CD14-positive monocyte (primary cell): Measurements from ENCODE around the gene POMC. TPM values are rescaled to one million over a fixed set of nuclear protein-coding genes. Genes with fewer than 3 reads are reported as not detected.

Experiments used
- DNase-seq, 3 donors: peaks; one replicate each; pipeline ENCODE4 v3.0.0-alpha.2; 2011 to 2022
- H2AFZ ChIP-seq: 2 replicates; pipeline ENCODE4 v1.6.0; 2012; ENCODE audit warnings: mild to moderate bottlenecking, low read depth, low read length, inconsistent platforms; ENCODE audit not compliant: insufficient read depth, poor library complexity, severe bottlenecking
- H3K27ac ChIP-seq, 2 donors: 1 replicate in 1 of 2; 2 replicates in 1 of 2; pipeline ENCODE4 v1.5.1; 2012 to 2013; ENCODE audit warnings: low read length in 2 of 2, control low read depth in 1 of 2, inconsistent platforms in 1 of 2, low read depth in 1 of 2, mild to moderate bottlenecking in 1 of 2
- H3K27me3 ChIP-seq, 2 donors: one replicate each; pipeline versions ENCODE4 v1.6.0 to v1.6.1; 2011 to 2013; ENCODE audit warnings: low read length in 2 of 2; ENCODE audit not compliant: control insufficient read depth in 2 of 2, insufficient read depth in 2 of 2
- H3K36me3 ChIP-seq, 2 donors: replicated peaks in 1 of 2; 1 replicate in 1 of 2; 2 replicates in 1 of 2; pipeline versions ENCODE4 v1.5.1 to v1.6.1; 2012 to 2013; ENCODE audit warnings: low read length in 2 of 2, control low read depth in 1 of 2, inconsistent platforms in 1 of 2, mild to moderate bottlenecking in 1 of 2; ENCODE audit not compliant: insufficient read depth in 2 of 2, control insufficient read depth in 1 of 2
- H3K4me1 ChIP-seq, 2 donors: 1 replicate in 1 of 2; 2 replicates in 1 of 2; pipeline versions ENCODE4 v1.5.1 to v1.6.1; 2012 to 2013; ENCODE audit warnings: low read length in 2 of 2, control low read depth in 1 of 2, inconsistent platforms in 1 of 2, mild to moderate bottlenecking in 1 of 2, moderate library complexity in 1 of 2; ENCODE audit not compliant: insufficient read depth in 2 of 2, control insufficient read depth in 1 of 2
- H3K4me2 ChIP-seq: replicated peaks from 2 replicates; pipeline ENCODE3; 2012; ENCODE audit warnings: low read length, moderate library complexity, mild to moderate bottlenecking; ENCODE audit not compliant: poor library complexity, severe bottlenecking; ENCODE audit errors: extremely low read depth
- H3K4me3 ChIP-seq, 3 experiments: fragments of 200-600 bp in 1 of 3; sonication (generic) in 1 of 3; replicated peaks in 1 of 3; 1 replicate in 2 of 3; 2 replicates in 1 of 3; pipeline ENCODE4 v1.5.1; 2011 to 2013; ENCODE audit warnings: low read length in 3 of 3, mild to moderate bottlenecking in 3 of 3, control low read depth in 2 of 3, low read depth in 2 of 3, inconsistent platforms in 1 of 3, moderate library complexity in 1 of 3
- H3K79me2 ChIP-seq: 2 replicates; pipeline ENCODE4 v1.6.0; 2012; ENCODE audit warnings: mild to moderate bottlenecking, control low read depth, inconsistent platforms, low read length, moderate library complexity; ENCODE audit not compliant: insufficient read depth
- H3K9ac ChIP-seq: 2 replicates; pipeline ENCODE4 v1.6.0; 2017; ENCODE audit warnings: low read length, mild to moderate bottlenecking; ENCODE audit not compliant: insufficient read depth, poor library complexity, severe bottlenecking
- H3K9me3 ChIP-seq, 2 donors: replicated peaks in 1 of 2; 1 replicate in 1 of 2; 2 replicates in 1 of 2; pipeline versions ENCODE4 v1.5.1 to v1.6.1; 2012 to 2013; ENCODE audit warnings: low read length in 2 of 2, control low read depth in 1 of 2; ENCODE audit not compliant: control insufficient read depth in 1 of 2, insufficient read depth in 1 of 2
- H4K20me1 ChIP-seq: 2 replicates; pipeline ENCODE4 v1.6.0; 2012; ENCODE audit warnings: mild to moderate bottlenecking, low read length, control low read depth, moderate library complexity; ENCODE audit not compliant: insufficient read depth
- H3K27ac Mint-ChIP-seq, 7 donors: one replicate each; pipeline ENCODE4 v1.8.0; 2020; ENCODE audit warnings: mild to moderate bottlenecking in 7 of 7, mixed read lengths in 7 of 7, moderate library complexity in 6 of 7, inconsistent platforms in 2 of 7
- H3K27me3 Mint-ChIP-seq, 3 donors: one replicate each; pipeline ENCODE4 v1.8.0; 2021 to 2022; ENCODE audit warnings: low read depth in 3 of 3, mild to moderate bottlenecking in 3 of 3, mixed read lengths in 3 of 3, moderate library complexity in 3 of 3, inconsistent platforms in 1 of 3
- H3K36me3 Mint-ChIP-seq, 2 donors: one replicate each; pipeline ENCODE4 v1.8.0; 2020; ENCODE audit warnings: mixed read lengths in 2 of 2, inconsistent platforms in 1 of 2, mild to moderate bottlenecking in 1 of 2
- H3K4me1 Mint-ChIP-seq: one replicate; pipeline ENCODE4 v1.8.0; 2020; ENCODE audit warnings: mild to moderate bottlenecking, mixed read lengths
- H3K4me3 Mint-ChIP-seq, 2 donors: one replicate each; pipeline ENCODE4 v1.8.0; 2020; ENCODE audit warnings: mild to moderate bottlenecking in 2 of 2, mixed read lengths in 2 of 2, moderate library complexity in 1 of 2
- H3K9me3 Mint-ChIP-seq, 7 donors: one replicate each; pipeline ENCODE4 v1.8.0; 2020 to 2022; ENCODE audit warnings: mixed read lengths in 7 of 7, mild to moderate bottlenecking in 6 of 7, moderate library complexity in 6 of 7, inconsistent platforms in 2 of 7
- CTCF ChIP-seq: fragments of 200-600 bp; IDR thresholded peaks from one replicate; pipeline ENCODE4 v1.8.0; 2022; ENCODE audit warnings: antibody characterized with exemption, mild to moderate bottlenecking
- WGBS: methylation state at CpG from one replicate; pipeline ENCODE4 v1.1.5; 2013; ENCODE audit warnings: missing lambda C conversion rate; ENCODE audit not compliant: insufficient coverage; 5-methylcytosine and 5-hydroxymethylcytosine counted together
- intact Hi-C, 2 donors: fragments of 100-400 bp; cut with micrococcal nuclease; formaldehyde crosslinking; loops; one replicate each; pipeline versions ENCODE4 v1.15.0 to v1.15.1; 2023
- polyA plus RNA-seq, 3 donors: library from polyadenylated mRNA; depleted of rRNA in 1 of 3; unstranded in 2 of 3; stranded (reverse) in 1 of 3; fragments of 300-500 nt in 2 of 3; fragments of >200 nt in 1 of 3; fragmentation: Illumina TruSeq in 2 of 3; gene quantifications; 1 replicate in 2 of 3; 2 replicates in 1 of 3; pipeline ENCODE4 v1.2.3, GENCODE V29; 2012 to 2021

Gene POMC
- polyA plus RNA-seq, 3 donors = 3.5 to 4.7 (median 4.6) TPM

GRCh38 chr2:25159949-25160348 is 8.4 kb downstream of the POMC start:
- TF ChIP-seq CTCF = no peak
- no peak overlapping the region for H3K4me3 Mint-ChIP-seq
- peaks cover 0 to 22% of the 10 kb centered on the region in 2 donors for H3K27me3 ChIP-seq
- no peak overlapping the region for H3K27ac Mint-ChIP-seq
- H3K79me2 ChIP-seq = no peaks in the 10 kb centered on the region
- no peaks in the 10 kb centered on the region for H4K20me1 ChIP-seq
- H3K27me3 Mint-ChIP-seq = peaks cover 11 to 26% (median 11%) of the 10 kb centered on the region in 3 donors
- no peak overlapping the region for H3K4me2 ChIP-seq
- H3K9me3 Mint-ChIP-seq = peaks cover 2 to 24% (median 12%) of the 10 kb centered on the region in 7 donors
- DNase-seq = no peak
- 79% methylated on average over 5 of the region's 8 CpGs for WGBS
- H3K9me3 ChIP-seq = peaks cover 0 to 12% of the 10 kb centered on the region in 2 donors
- intact Hi-C loops = no loop called here
- no peak overlapping the region for H3K27ac ChIP-seq
- no peak overlapping the region for H2AFZ ChIP-seq
- H3K4me1 Mint-ChIP-seq = peaks cover 13% of the 10 kb centered on the region
- no peak overlapping the region for H3K4me3 ChIP-seq
- no peaks in the 10 kb centered on the region for H3K36me3 ChIP-seq
- H3K9ac ChIP-seq = no peak overlapping the region
- peaks cover 0 to 6% of the 10 kb centered on the region in 2 donors for H3K36me3 Mint-ChIP-seq
- H3K4me1 ChIP-seq = peaks cover 5 to 17% of the 10 kb centered on the region in 2 donors

GRCh38 chr2:25158096-25158852 is 10.1 kb downstream of the POMC start:
- no peaks in the 10 kb centered on the region for H3K36me3 ChIP-seq
- H3K27me3 Mint-ChIP-seq = peaks cover 7 to 19% (median 8%) of the 10 kb centered on the region in 3 donors
- no peak overlapping the region for H3K27ac Mint-ChIP-seq
- H3K4me3 ChIP-seq = no peak overlapping the region
- no peaks in the 10 kb centered on the region for H3K79me2 ChIP-seq
- H3K4me1 ChIP-seq = peaks cover 5 to 17% of the 10 kb centered on the region in 2 donors
- peaks cover 13% of the 10 kb centered on the region for H3K4me1 Mint-ChIP-seq
- H3K36me3 Mint-ChIP-seq = peaks cover 0 to 6% of the 10 kb centered on the region in 2 donors
- peaks cover 0 to 7% of the 10 kb centered on the region in 2 donors for H3K27me3 ChIP-seq
- 95% methylated on average over 6 of the region's 11 CpGs for WGBS
- H3K4me2 ChIP-seq = no peak overlapping the region
- DNase-seq = no peak
- no peak overlapping the region for H3K9ac ChIP-seq
- intact Hi-C loops = no loop called here
- no peak overlapping the region for H3K27ac ChIP-seq
- TF ChIP-seq CTCF = no peak
- peaks cover 2 to 24% (median 12%) of the 10 kb centered on the region in 7 donors for H3K9me3 Mint-ChIP-seq
- H2AFZ ChIP-seq = no peak overlapping the region
- peaks cover 0 to 12% of the 10 kb centered on the region in 2 donors for H3K9me3 ChIP-seq
- H4K20me1 ChIP-seq = no peaks in the 10 kb centered on the region
- no peak overlapping the region for H3K4me3 Mint-ChIP-seq
